Keratinocyte (primary cell): ENCODE data around the gene RAPGEF4. TPM values are rescaled to one million over a fixed set of nuclear protein-coding genes. Genes with fewer than 3 reads are reported as not detected.
A peak's percentile ranks its signal among the peaks of the same experiment; 100 is the strongest.

Experiments
- DNase-seq: peaks from one replicate; pipeline ENCODE4 v3.0.0-alpha.2; 2011; ENCODE audit warnings: low read depth, missing footprints, low spot score
- FAIRE-seq: peaks from 2 replicates; lab custom pipeline; 2011; peaks lifted over from hg19 to GRCh38; lab: Jason Lieb, UNC
- H2AFZ ChIP-seq: 2 replicates; pipeline ENCODE4 v1.6.0; 2012; ENCODE audit warnings: low read length, control low read depth, inconsistent platforms; ENCODE audit not compliant: control insufficient read depth
- H3K27ac ChIP-seq: 2 replicates; pipeline ENCODE4 v1.5.1; 2011; ENCODE audit warnings: low read length; ENCODE audit not compliant: control insufficient read depth, insufficient read depth
- H3K27me3 ChIP-seq: 3 replicates; pipeline ENCODE4 v1.6.0; 2011; ENCODE audit warnings: low read length; ENCODE audit not compliant: control insufficient read depth, insufficient read depth; ENCODE audit errors: extremely low read depth
- H3K36me3 ChIP-seq, 2 experiments: 2 replicates in 1 of 2; 3 replicates in 1 of 2; pipeline ENCODE4 v1.5.1; 2011; ENCODE audit warnings: low read length in 2 of 2, mild to moderate bottlenecking in 1 of 2; ENCODE audit not compliant: control insufficient read depth in 2 of 2, insufficient read depth in 2 of 2; ENCODE audit errors: extremely low read depth in 1 of 2
- H3K4me1 ChIP-seq: 3 replicates; pipeline ENCODE4 v1.5.1; 2011; ENCODE audit warnings: low read length; ENCODE audit not compliant: control insufficient read depth, insufficient read depth; ENCODE audit errors: extremely low read depth
- H3K4me2 ChIP-seq: 3 replicates; pipeline ENCODE4 v1.6.0; 2011; ENCODE audit warnings: low read depth, low read length; ENCODE audit not compliant: control insufficient read depth, insufficient read depth; ENCODE audit errors: extremely low read depth
- H3K4me3 ChIP-seq, 3 experiments: fragments of 200-600 bp in 1 of 3; sonication (generic) in 1 of 3; 2 replicates in 2 of 3; 3 replicates in 1 of 3; pipeline ENCODE4 v1.5.1; 2011 to 2016; ENCODE audit warnings: low read length in 3 of 3, mild to moderate bottlenecking in 3 of 3, control low read depth in 2 of 3, inconsistent platforms in 1 of 3, low read depth in 1 of 3, mixed read lengths in 1 of 3, mixed run types in 1 of 3, moderate library complexity in 1 of 3; ENCODE audit not compliant: control insufficient read depth in 2 of 3, insufficient read depth in 2 of 3; ENCODE audit errors: extremely low read depth in 1 of 3
- H3K79me2 ChIP-seq: 2 replicates; pipeline ENCODE4 v1.6.0; 2012; ENCODE audit warnings: low read length; ENCODE audit not compliant: control insufficient read depth, insufficient read depth
- H3K9ac ChIP-seq: 3 replicates; pipeline ENCODE4 v1.6.0; 2011; ENCODE audit warnings: low read length; ENCODE audit not compliant: control insufficient read depth, insufficient read depth; ENCODE audit errors: extremely low read depth
- H3K9me1 ChIP-seq: 3 replicates; pipeline ENCODE4 v1.6.0; 2011; ENCODE audit warnings: low read length; ENCODE audit not compliant: control insufficient read depth, insufficient read depth; ENCODE audit errors: extremely low read depth
- H3K9me3 ChIP-seq: 2 replicates; pipeline ENCODE4 v1.5.1; 2012; ENCODE audit warnings: low read depth, low read length; ENCODE audit not compliant: control insufficient read depth
- H4K20me1 ChIP-seq: 3 replicates; pipeline ENCODE4 v1.6.0; 2011; ENCODE audit warnings: low read length; ENCODE audit not compliant: control insufficient read depth, insufficient read depth; ENCODE audit errors: extremely low read depth
- CTCF ChIP-seq, 3 experiments: IDR thresholded peaks in 1 of 3; conservative IDR thresholded peaks in 1 of 3; optimal IDR thresholded peaks in 1 of 3; 2 replicates in 2 of 3; 3 replicates in 1 of 3; pipeline versions ENCODE3 to v1.5.1; 2011; ENCODE audit warnings: low read length in 3 of 3, mild to moderate bottlenecking in 3 of 3, moderate library complexity in 2 of 3, control low read depth in 1 of 3, inconsistent platforms in 1 of 3; ENCODE audit not compliant: insufficient read depth in 2 of 3; ENCODE audit errors: extremely low read depth in 1 of 3
- EZH2 ChIP-seq: IDR thresholded peaks from one replicate; pipeline ENCODE4 v1.6.1; 2012; ENCODE audit warnings: inconsistent platforms, mild to moderate bottlenecking, low read length, moderate library complexity
- dilution Hi-C: fragments of 300-500 bp; cut with MboI; formaldehyde crosslinking; loops from one replicate; pipeline ENCODE4 v1.7.0; 2020; ENCODE audit warnings: low sequenced_read_pairs; ENCODE audit not compliant: extremely low pct_ligation_motif_present
- polyA plus RNA-seq, 5 experiments: library from polyadenylated mRNA; depleted of rRNA in 3 of 5; stranded (reverse) in 3 of 5; stranded (forward) in 1 of 5; unstranded in 1 of 5; fragments of >200 nt; gene quantifications; 1 replicate in 1 of 5; 2 replicates in 3 of 5; 3 replicates in 1 of 5; pipeline versions ENCODE4 v1.2.1 to v1.2.3, GENCODE V29; 2011 to 2012; ENCODE audit warnings: missing spikeins in 2 of 5, low read depth in 1 of 5, low replicate concordance in 1 of 5

Gene RAPGEF4
- polyA plus RNA-seq, 1 donor (not counting 4 experiments of a cell fraction or from before 2014, with no cell fraction given), result 1.6 TPM

GRCh38 chr2:172962082-172962481 lies 226.4 kb downstream of the RAPGEF4 start:
- no peak overlapping the region for H3K27ac ChIP-seq
- H4K20me1 ChIP-seq, result no peaks in the 10 kb centered on the region

GRCh38 chr2:172962824-172963223 lies 227.2 kb downstream of the RAPGEF4 start:
- DNase-seq (no peak), FAIRE-seq (no peak)
- dilution Hi-C loops, result no loop called here
- Histone ChIP-seq H3K36me3 (no peaks in the 10 kb centered on the region), H4K20me1 (no peaks in the 10 kb centered on the region), H3K4me3 (no peak overlapping the region), H3K27ac (no peak overlapping the region), H3K4me1 (peaks cover 12% of the 10 kb centered on the region), H3K9ac (no peak overlapping the region), H3K9me1 (no peaks in the 10 kb centered on the region), H3K4me2 (peak overlapping the region; percentile 19), H3K9me3 (no peaks in the 10 kb centered on the region), H3K79me2 (no peaks in the 10 kb centered on the region), H2AFZ (peak overlapping the region; percentile 16), H3K27me3 (no peaks in the 10 kb centered on the region)
- no peak for TF ChIP-seq CTCF (optimal IDR thresholded peaks at IDR 0.05 in 1 of 3, IDR thresholded peaks at IDR 0.05 in 1 of 3, conservative IDR thresholded peaks at IDR 0.05 in 1 of 3; ENCODE audit: extremely low read depth in 1 of 3, insufficient read depth in 2 of 3, low read length in 3 of 3)
- TF ChIP-seq EZH2, result no peak

More at GRCh38 chr2:172962082-172962481, 226.4 kb downstream of the RAPGEF4 start:
- H3K9me3 ChIP-seq, result no peaks in the 10 kb centered on the region
- no peak overlapping the region for H2AFZ ChIP-seq
- FAIRE-seq (no peak), DNase-seq (no peak)
- no peaks in the 10 kb centered on the region for H3K9me1 ChIP-seq
- no peak overlapping the region for H3K9ac ChIP-seq
- dilution Hi-C loops, result no loop called here
- H3K4me2 ChIP-seq, result no peak overlapping the region
- no peak for TF ChIP-seq CTCF (optimal IDR thresholded peaks at IDR 0.05 in 1 of 3, IDR thresholded peaks at IDR 0.05 in 1 of 3, conservative IDR thresholded peaks at IDR 0.05 in 1 of 3; ENCODE audit: extremely low read depth in 1 of 3, insufficient read depth in 2 of 3, low read length in 3 of 3)
- no peak for TF ChIP-seq EZH2
- no peaks in the 10 kb centered on the region for H3K79me2 ChIP-seq
- H3K36me3 ChIP-seq, result no peaks in the 10 kb centered on the region
- H3K4me1 ChIP-seq, result peaks cover 12% of the 10 kb centered on the region
- no peaks in the 10 kb centered on the region for H3K27me3 ChIP-seq
- no peak overlapping the region for H3K4me3 ChIP-seq
